Mesenteric fat pad (tissue), 1 donor: ENCODE results near the gene AMPD3. TPM values are rescaled to one million over a fixed set of nuclear protein-coding genes. Genes with fewer than 3 reads are reported as not detected.
"Not testable (repeated sequence)": the region's sequence is repeated elsewhere in the genome, so short reads cannot be mapped to it uniquely, and the experiment has no call there.

Source experiments
- DNase-seq: peaks from one replicate; pipeline ENCODE4 v3.0.0-alpha.2; 2020; ENCODE audit warnings: low spot score
- total RNA-seq: library from RNA; stranded (reverse); fragmentation: NEBNext Ultra II Directional; extraction: Animal tissue kit (Norgen Biotek cat#: 25700); gene quantifications from one replicate; pipeline ENCODE4 v1.2.1, GENCODE V29; 2021
- donor health status: DM: yes; HTN: yes; CAD: no.

The AMPD3 gene
- total RNA-seq, 1 donor from 2014 or later, result 27.2 TPM

- DNase-seq, result not testable (repeated sequence)
Observed at GRCh38 chr11:10436683-10437082, 18.4 kb upstream of the AMPD3 start.

DNA sequence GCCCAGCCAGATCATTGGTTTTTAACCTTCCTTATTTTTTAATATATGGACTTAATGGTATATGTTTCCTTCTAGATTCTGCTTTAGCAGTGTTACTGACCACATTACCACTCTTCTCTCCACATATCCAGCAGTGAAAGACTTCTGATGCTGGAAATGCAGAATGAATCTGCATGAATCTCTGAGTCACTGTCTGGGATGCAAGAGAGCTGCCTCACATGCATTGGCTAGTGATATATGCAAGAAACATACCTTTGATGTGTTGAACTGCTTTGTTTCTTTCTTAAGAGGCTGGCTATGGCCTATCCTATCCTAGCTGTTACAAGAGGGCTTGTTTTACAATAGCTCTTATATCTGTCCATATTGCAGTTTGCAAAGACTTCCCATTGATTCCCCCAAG lies 16.6 kb upstream of the AMPD3 start:
- DNase-seq, result no peak

GRCh38 chr11:10439351-10439750 lies 15.7 kb upstream of the AMPD3 start:
- no peak for DNase-seq

- DNase-seq, result no peak
Observed at GRCh38 chr11:10439924-10440323, 15.1 kb upstream of the AMPD3 start.

DNA sequence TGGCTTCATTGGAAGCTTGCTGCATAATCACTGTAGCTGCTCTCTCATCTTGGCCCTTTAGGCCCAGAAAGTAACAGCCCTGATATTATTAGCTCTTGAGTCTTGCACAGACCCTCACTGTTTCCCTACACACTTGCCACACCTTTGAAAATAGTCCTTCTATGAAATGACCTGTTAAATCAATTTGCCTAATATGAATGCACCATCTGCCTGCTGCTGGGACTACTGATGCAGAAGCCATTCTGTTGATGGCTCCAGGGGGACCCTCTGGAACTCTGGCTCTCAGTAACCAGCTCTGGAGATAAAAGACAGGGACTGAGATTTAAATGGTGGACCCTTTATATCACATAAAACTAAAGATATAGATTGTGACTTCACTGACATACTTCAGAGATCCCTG lies 14.7 kb upstream of the AMPD3 start:
- DNase-seq, result no peak

DNA sequence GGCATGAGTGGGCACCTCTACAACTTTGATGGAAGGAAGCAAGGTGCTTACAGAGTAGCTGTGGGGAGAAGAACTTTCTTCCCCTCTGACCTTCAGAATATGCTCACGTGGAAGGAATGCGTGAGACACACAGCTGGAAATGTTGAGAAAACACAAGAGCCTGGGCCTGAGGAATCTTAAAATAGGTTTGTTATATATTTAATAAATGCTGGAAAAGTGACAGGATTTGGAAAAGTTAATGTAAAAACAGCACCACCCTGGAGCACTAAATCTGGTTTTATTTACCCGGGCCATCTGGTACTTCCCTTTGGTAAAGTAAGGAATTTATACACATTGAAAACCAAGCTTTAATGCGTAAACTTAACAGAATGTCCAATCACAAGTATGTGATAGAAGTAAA lies 14.0 kb upstream of the AMPD3 start:
- DNase-seq, result no peak

DNA sequence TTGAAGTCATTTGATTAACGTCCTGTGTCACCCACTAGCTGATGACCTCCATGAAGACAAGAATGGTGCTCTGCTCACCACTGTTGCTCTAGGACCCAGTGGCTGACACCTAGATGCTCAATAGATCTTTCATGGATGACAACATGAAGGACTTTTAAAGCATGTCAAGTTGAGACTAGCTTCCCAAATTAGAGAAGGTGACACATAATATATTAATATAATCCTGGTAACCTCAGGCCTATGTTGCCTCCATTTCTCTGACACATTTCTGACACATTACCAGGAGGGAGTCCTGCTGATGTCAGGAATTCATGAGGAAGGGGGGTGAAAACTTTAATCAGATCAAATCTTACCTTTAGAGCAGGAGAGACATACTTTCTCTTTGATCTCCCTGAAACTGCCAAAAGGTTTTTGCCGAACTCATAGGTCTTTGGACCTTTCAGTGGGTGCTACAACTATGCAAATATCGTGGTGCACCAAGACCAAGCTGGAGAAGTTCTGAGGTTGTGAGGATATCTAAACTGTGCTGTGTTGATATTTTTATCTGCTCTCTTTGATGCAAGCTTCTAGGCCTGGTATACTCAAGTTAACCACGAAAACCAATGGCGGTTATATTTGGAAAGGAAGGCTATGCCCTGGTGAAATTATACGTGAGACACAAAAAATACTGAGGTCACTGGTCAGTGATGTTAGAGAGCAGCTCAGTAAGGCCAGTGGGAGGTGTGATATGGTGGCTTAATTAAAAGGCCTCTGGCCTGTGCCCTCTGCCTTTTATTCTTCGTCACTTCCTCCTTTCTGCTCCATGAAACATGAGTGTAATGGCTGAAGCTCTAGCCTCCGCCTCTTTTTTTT lies 13.2 kb upstream of the AMPD3 start:
- no peak for DNase-seq

GRCh38 chr11:10443152-10443551 lies 11.9 kb upstream of the AMPD3 start:
- no peak for DNase-seq

- no peak for DNase-seq
Observed at GRCh38 chr11:10443721-10444235, 11.3 kb upstream of the AMPD3 start.

GRCh38 chr11:10444725-10445315 lies 10.2 kb upstream of the AMPD3 start:
- no peak for DNase-seq

GRCh38 chr11:10447445-10447844 lies 7.6 kb upstream of the AMPD3 start:
- no peak for DNase-seq

GRCh38 chr11:10450462-10451425 lies 4.3 kb upstream of the AMPD3 start:
- no peak for DNase-seq

DNA sequence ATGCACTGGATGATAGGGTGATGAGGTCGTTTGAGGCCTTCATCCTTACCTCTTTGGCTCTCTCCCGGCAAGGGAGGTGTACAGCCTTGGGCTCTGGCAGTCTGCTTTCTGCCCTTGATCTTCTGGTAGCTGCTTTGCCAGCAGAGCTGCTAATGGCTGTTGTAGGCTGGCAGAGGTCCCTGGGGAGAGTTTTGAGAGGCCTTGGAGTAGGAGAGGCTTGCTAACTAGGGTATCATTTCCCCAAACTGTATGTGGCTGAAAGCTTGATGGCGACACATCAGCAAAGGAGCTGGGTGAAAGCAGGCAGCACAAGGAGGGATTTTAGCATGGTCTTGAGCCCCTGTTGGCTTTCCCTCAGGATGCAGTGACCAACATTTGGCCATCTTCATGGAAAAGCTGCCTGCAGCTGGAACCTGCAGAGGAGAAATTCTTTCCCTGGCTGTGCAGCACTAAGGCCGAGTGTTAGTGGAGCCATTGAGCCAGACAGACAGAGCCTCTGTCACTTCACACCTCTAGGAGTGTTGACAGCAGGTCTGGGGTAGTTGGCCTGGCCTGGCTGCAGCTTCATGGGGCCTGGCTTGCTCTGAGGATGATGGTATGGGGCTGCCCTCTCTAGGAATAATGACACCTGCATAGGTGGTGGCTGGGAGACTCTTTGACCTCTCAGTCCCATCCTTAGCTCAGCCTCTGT lies 3.5 kb upstream of the AMPD3 start:
- DNase-seq, result no peak

GRCh38 chr11:10452211-10452767 lies 2.8 kb upstream of the AMPD3 start:
- no peak for DNase-seq

DNA sequence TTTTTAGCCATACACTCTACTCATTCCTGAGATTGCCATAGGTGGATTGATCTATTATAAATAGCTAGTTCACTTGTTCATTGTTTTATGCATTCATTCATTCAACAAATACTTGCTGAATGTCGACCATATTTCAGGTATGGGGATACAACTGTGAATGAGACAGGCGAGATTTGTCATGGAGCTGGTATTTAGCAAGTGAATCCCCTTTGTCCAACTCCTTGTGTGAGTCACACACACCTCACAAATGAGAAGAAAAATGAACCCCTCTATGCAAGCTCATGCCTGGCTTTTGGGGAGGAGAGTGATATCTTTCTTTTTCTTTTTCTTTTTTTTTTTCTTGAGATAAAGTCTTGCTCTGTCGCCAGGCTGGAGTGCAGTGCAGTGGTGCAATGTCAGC lies 1.8 kb upstream of the AMPD3 start:
- DNase-seq, result no peak

DNA sequence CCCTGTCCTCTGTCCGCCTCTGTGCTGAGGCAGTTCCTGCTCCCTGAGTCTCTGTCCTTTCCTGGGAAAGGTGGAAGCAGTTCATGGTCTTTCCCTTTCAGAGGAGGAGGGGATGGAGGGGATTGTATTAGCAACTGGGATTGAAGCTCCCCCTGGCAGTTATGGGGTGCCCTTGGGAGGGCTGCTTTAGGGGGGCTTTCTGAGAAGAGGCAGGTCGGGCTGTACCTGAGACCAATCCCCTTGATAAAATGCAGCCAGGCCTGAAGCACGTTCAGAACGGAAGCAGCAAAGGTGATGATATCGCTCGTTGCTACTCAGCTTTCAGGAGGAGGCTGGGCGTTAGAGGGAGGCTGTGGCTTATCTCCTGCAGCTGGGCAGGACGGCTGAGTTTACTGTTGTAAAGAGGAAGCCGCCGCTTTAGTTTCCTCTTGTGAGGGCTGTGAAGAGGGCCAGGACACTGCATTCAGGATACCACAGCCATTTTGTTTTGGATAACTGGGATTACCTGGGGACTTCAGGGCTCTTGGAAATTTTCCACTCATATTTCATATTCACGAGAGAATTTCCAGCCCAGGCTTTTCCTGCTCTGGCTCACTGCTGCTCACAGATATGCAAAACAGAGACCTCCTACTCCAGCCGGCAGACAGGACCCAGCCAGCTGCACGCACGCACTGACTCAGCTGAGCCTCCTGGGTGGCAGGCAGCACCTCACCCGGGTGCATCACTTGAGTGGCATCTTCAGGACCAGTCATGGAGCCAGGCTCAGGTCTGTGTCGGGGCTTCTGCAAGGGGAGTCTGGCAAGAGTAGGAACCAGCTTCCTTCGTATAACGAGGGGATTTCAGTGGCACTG lies 798 bp downstream of the AMPD3 start:
- DNase-seq, result no peak

DNA sequence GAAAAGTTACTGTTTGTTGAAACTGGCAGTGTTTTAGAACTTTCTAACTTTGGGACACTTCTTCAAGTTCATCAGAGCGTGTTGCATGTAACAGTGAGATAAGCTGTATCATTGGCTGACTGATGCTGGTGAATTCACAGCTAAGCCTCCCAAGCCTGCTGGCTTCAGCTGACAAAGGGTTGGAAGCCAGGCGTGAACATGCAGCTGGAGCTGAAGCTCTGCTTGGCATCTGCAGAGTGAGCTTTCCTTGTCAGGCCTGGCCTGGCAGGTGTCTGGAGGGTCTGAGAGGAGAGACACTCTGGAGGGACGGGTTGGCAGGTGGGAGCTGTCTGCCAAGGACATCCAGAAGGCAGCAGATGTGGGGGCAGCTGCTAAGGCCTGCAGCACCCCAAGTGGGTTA lies 1.5 kb downstream of the AMPD3 start:
- DNase-seq, result no peak

DNA sequence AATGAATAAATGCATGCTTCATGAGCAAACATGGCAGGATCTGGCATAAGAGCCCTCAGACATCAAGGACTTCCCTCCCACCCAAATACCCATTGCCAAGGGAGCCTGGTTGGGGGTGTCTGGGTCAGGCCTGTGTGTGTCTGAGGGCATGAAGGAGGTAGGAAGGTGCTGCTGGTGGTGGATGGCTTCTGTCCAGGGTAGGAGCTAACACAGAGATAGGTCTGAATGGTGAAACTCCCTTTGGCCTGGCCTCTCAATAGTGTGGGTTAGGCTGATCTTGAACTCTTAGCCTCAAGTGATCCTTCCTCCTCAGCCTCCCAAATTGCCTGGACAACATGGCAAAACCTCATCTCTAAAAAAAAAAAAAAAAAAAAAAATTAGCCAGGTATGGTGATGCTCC lies 2.8 kb downstream of the AMPD3 start:
- no peak for DNase-seq
